Smooth muscle cell (in vitro differentiated cells): ENCODE results near the gene PNLIP. TPM values are rescaled to one million over a fixed set of nuclear protein-coding genes. Genes with fewer than 3 reads are reported as not detected.

Experiments
- DNase-seq: peaks from one replicate; lab custom pipeline; 2025; ENCODE audit not compliant: unreplicated experiment; lab: John Stamatoyannopoulos, UW
- H2AFZ ChIP-seq: fragments of 200-600 bp; sonication (generic); 2 replicates; pipeline ENCODE4 v1.6.0; 2016; ENCODE audit warnings: antibody characterized with exemption, low read depth, mild to moderate bottlenecking
- H3F3A ChIP-seq: fragments of 200-600 bp; sonication (generic); 2 replicates; pipeline ENCODE4 v1.6.0; 2017; ENCODE audit warnings: antibody characterized with exemption, low read depth
- H3K27ac ChIP-seq: fragments of 200-600 bp; sonication (generic); 2 replicates; pipeline ENCODE4 v1.5.1; 2016; ENCODE audit warnings: low read depth, mild to moderate bottlenecking
- H3K27me3 ChIP-seq: fragments of 200-600 bp; sonication (generic); 2 replicates; pipeline ENCODE4 v1.6.1; 2016; ENCODE audit warnings: low read depth, mild to moderate bottlenecking
- H3K36me3 ChIP-seq: fragments of 200-600 bp; sonication (generic); 2 replicates; pipeline ENCODE4 v1.5.1; 2016; ENCODE audit warnings: low read depth
- H3K4me1 ChIP-seq: fragments of 200-600 bp; sonication (generic); 2 replicates; pipeline ENCODE4 v1.5.1; 2016; ENCODE audit warnings: low read depth
- H3K4me2 ChIP-seq: fragments of 200-600 bp; sonication (generic); 2 replicates; pipeline ENCODE4 v1.6.0; 2016; ENCODE audit warnings: mild to moderate bottlenecking
- H3K4me3 ChIP-seq: fragments of 200-600 bp; sonication (generic); 2 replicates; pipeline ENCODE4 v1.5.1; 2016; ENCODE audit warnings: mild to moderate bottlenecking
- H3K79me2 ChIP-seq: fragments of 200-600 bp; sonication (generic); 2 replicates; pipeline ENCODE4 v1.6.0; 2016; ENCODE audit warnings: low read depth, mild to moderate bottlenecking
- H3K9ac ChIP-seq: fragments of 200-600 bp; sonication (generic); 2 replicates; pipeline ENCODE4 v1.6.0; 2016; ENCODE audit warnings: low read depth
- H3K9me3 ChIP-seq: fragments of 200-600 bp; sonication (generic); replicated peaks from 2 replicates; pipeline ENCODE4 v1.5.1; 2016; ENCODE audit warnings: low read depth
- H4K20me1 ChIP-seq: fragments of 200-600 bp; sonication (generic); 2 replicates; pipeline ENCODE4 v1.6.0; 2016; ENCODE audit warnings: low read depth
- WGBS: methylation state at CpG from one replicate; pipeline ENCODE4 v1.1.7; 2016; ENCODE audit warnings: low lambda C conversion rate; 5-methylcytosine and 5-hydroxymethylcytosine counted together
- polyA plus RNA-seq: library from polyadenylated mRNA; unstranded; fragments of >200 nt; fragmentation: Nextera tagmentation; extraction: Ambion mirVana; gene quantifications from 2 replicates; pipeline ENCODE4 v1.2.1, GENCODE V29; 2016
- total RNA-seq: library from RNA; depleted of rRNA; stranded (reverse); fragments of >200 nt; gene quantifications from 2 replicates; pipeline ENCODE4 v1.2.3, GENCODE V29; 2014
- TF ChIP-seq, protein P1 (sequence below): fragments of 200-600 bp; sonication (generic); IDR thresholded peaks from 2 replicates; pipeline ENCODE4 v1.5.1; 2017; ENCODE audit warnings: borderline replicate concordance, mild to moderate bottlenecking, antibody characterized with exemption; ENCODE audit not compliant: insufficient read depth, poor library complexity, severe bottlenecking

PNLIP gene
- total and polyA plus RNA-seq, 2 experiments from 2014 or later: not detected

GRCh38 chr10:116540814-116541213 is 4.9 kb upstream of the PNLIP start:
- 93% methylated on average over 2 of the region's 2 CpGs for WGBS
- H3K27me3 ChIP-seq: no peaks in the 10 kb centered on the region
- TF ChIP-seq, protein P1, sequence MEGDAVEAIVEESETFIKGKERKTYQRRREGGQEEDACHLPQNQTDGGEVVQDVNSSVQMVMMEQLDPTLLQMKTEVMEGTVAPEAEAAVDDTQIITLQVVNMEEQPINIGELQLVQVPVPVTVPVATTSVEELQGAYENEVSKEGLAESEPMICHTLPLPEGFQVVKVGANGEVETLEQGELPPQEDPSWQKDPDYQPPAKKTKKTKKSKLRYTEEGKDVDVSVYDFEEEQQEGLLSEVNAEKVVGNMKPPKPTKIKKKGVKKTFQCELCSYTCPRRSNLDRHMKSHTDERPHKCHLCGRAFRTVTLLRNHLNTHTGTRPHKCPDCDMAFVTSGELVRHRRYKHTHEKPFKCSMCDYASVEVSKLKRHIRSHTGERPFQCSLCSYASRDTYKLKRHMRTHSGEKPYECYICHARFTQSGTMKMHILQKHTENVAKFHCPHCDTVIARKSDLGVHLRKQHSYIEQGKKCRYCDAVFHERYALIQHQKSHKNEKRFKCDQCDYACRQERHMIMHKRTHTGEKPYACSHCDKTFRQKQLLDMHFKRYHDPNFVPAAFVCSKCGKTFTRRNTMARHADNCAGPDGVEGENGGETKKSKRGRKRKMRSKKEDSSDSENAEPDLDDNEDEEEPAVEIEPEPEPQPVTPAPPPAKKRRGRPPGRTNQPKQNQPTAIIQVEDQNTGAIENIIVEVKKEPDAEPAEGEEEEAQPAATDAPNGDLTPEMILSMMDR: no peak
- no peaks in the 10 kb centered on the region for H3K9me3 ChIP-seq
- H2AFZ ChIP-seq: no peak overlapping the region
- no peak overlapping the region for H3K4me3 ChIP-seq
- no peak overlapping the region for H3K27ac ChIP-seq
- H3K4me2 ChIP-seq: no peak overlapping the region
- no peaks in the 10 kb centered on the region for H4K20me1 ChIP-seq
- no peak overlapping the region for H3K9ac ChIP-seq
- no peaks in the 10 kb centered on the region for H3K36me3 ChIP-seq
- no peaks in the 10 kb centered on the region for H3K4me1 ChIP-seq
- DNase-seq: no peak
- H3F3A ChIP-seq: no peaks in the 10 kb centered on the region
- H3K79me2 ChIP-seq: no peaks in the 10 kb centered on the region

DNA sequence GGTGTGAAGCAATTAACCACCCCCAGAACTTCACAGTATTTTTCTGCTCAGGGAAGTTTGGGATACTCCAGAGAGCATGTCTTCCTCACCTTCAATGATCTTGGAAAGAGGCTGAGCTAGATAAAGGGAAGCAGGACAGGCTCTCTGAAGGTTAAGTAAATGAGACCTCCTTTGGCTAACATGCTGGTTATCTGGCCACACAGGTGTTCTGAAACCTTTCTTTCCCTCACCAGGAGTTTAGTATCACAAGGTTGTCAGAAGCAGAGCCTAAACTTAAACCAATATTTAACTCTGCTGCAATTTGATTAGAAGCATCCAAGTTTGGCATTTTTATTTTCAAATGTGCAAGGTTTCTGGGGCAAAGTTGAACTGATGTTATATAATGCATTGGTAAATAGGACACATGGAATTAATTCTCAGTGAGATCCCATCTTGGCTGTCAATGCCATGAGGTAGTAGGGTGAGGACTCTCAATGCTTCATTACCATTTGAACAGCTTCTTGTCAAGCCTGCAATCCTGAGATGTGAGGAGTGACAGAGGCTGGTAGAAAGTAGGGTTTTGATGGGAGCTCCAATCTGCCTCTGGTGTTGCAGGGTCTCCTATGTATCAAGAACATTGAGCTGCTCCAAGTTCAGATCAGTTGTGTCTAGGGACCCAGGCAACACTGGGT is 3.6 kb upstream of the PNLIP start:
- H4K20me1 ChIP-seq: no peaks in the 10 kb centered on the region

DNA sequence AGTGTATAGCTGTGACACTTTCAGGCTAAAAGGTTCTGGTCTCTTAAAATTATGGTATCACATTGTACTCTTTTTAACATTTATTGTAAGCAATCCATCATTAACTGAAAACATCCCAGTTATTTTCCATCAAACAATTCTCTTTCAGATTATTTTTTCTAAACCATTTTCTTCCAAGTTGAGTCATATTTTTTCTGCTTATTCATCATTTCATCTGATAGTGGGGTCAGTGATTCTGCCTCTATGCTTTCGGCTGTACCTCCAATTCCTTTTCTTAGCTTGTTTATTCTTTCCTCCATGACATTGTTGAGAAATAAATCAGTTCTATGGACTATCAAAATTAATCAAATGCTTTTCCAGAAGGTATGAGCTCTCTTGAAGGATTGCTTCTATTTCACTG is 609 bp upstream of the PNLIP start:
- WGBS: 90% methylated on average over 1 of the region's 1 CpG
- Histone ChIP-seq H4K20me1 (no peaks in the 10 kb centered on the region), H3F3A (no peaks in the 10 kb centered on the region), H3K4me2 (no peak overlapping the region), H3K9ac (no peak overlapping the region), H3K4me3 (no peak overlapping the region), H3K4me1 (no peaks in the 10 kb centered on the region), H3K27ac (no peak overlapping the region), H3K27me3 (no peaks in the 10 kb centered on the region), H3K9me3 (no peaks in the 10 kb centered on the region), H3K36me3 (no peaks in the 10 kb centered on the region), H3K79me2 (no peaks in the 10 kb centered on the region), H2AFZ (no peak overlapping the region)
- TF ChIP-seq, protein P1: no peak
- no peak for DNase-seq

More for the DNA sequence above, 3.6 kb upstream of the PNLIP start:
- Histone ChIP-seq H3K27me3 (no peaks in the 10 kb centered on the region), H3K4me1 (no peaks in the 10 kb centered on the region), H3F3A (no peaks in the 10 kb centered on the region), H3K4me2 (no peak overlapping the region), H3K4me3 (no peak overlapping the region), H3K9me3 (no peaks in the 10 kb centered on the region), H3K36me3 (no peaks in the 10 kb centered on the region), H3K79me2 (no peaks in the 10 kb centered on the region), H3K27ac (no peak overlapping the region), H2AFZ (no peak overlapping the region), H3K9ac (no peak overlapping the region)
- TF ChIP-seq, protein P1: no peak
- no peak for DNase-seq

DNA sequence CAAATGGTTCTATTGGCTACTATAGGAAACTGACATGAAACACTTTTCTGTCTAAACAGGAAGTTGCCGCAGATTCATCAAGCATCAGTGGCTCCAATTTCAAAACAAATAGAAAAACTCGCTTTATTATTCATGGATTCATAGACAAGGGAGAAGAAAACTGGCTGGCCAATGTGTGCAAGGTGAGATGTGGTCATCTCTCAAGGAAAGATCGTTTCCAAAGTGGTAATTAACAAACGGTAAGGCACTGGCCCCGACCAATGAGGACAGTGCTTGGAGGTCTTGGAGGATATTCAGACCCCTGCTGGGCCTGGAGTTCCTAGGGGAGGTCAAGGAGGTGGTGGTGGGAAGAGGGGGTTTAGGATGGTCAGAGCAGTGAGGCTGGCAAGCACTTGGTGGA is 2.6 kb downstream of the PNLIP start:
- Histone ChIP-seq H4K20me1 (no peaks in the 10 kb centered on the region), H3K9me3 (no peaks in the 10 kb centered on the region)

More for the DNA sequence above, 2.6 kb downstream of the PNLIP start:
- Histone ChIP-seq H2AFZ (no peak overlapping the region), H3K36me3 (no peaks in the 10 kb centered on the region), H3K4me3 (no peak overlapping the region), H3K27ac (no peak overlapping the region), H3K79me2 (no peaks in the 10 kb centered on the region), H3K27me3 (no peaks in the 10 kb centered on the region), H3K9ac (no peak overlapping the region), H3K4me2 (no peak overlapping the region), H3K4me1 (no peaks in the 10 kb centered on the region), H3F3A (no peaks in the 10 kb centered on the region)
- TF ChIP-seq, protein P1: no peak
- WGBS: 90% methylated on average over 5 of the region's 5 CpGs
- no peak for DNase-seq
